ENCODE data around the gene KDM2A.

DNA sequence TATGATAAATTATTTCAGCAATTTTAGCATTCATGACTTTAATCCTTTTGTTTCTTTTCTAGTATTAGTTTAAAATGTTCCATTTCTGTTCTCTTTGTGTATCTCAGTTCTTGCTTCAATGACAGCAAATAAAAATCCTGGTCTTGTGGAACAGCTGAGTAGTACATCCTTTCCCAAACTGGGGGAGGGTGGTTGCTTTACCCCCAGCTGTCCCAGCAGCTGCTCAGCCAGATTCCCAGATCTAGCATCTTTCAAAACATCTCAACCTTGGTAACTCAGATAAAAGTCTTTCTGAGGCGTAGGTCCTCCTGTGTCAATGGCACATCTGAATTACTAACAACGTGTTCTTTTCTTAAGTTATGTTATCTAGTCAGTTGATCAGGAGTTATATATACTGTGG, 75.0 kb downstream of the KDM2A start:
- TF ChIP-seq MYNN (CRISPR knock-in tag; IDR thresholded peaks at IDR 0.05; ENCODE audit: low read depth) (no peak), SIN3A (IDR thresholded peaks at IDR 0.05; ENCODE audit: borderline replicate concordance, low read depth, low read length) (no peak), POLR2A (IDR thresholded peaks at IDR 0.05; ENCODE audit: insufficient read depth in 1 of 2, low read depth in 2 of 2, low read length in 2 of 2) (no peak), ZNF292 (CRISPR knock-in tag; IDR thresholded peaks at IDR 0.05; ENCODE audit: borderline replicate concordance, low read depth) (no peak), PCBP2 (optimal IDR thresholded peaks at IDR 0.05; ENCODE audit: low read depth, low read length, poor library complexity, severe bottlenecking) (no peak), LCORL (IDR thresholded peaks at IDR 0.05) (no peak), LCORL (CRISPR knock-in tag; IDR thresholded peaks at IDR 0.05) (no peak), SKI (IDR thresholded peaks at IDR 0.05; ENCODE audit: partially characterized antibody) (no peak), CTCF (CRISPR knock-in tag; IDR thresholded peaks at IDR 0.05) (no peak), MNT (IDR thresholded peaks at IDR 0.05) (no peak), ELF1 (CRISPR knock-in tag; IDR thresholded peaks at IDR 0.05) (no peak), ZNF589 (CRISPR knock-in tag; conservative IDR thresholded peaks at IDR 0.05) (no peak), SMC3 (IDR thresholded peaks at IDR 0.05; ENCODE audit: low read length) (no peak), TAF1 (CRISPR knock-in tag; IDR thresholded peaks at IDR 0.05) (no peak)
